GM12891 (cell line): Measurements from ENCODE around the gene UBTD2.

Experiments
- PAX5 ChIP-seq: IDR thresholded peaks from 2 replicates; pipeline ENCODE4 v1.6.1; 2011; ENCODE audit warnings: low read length, moderate library complexity, mild to moderate bottlenecking; ENCODE audit not compliant: insufficient read depth, severe bottlenecking
- POLR2A ChIP-seq: IDR thresholded peaks from 2 replicates; pipeline ENCODE4 v1.6.1; 2011; ENCODE audit warnings: low read depth, low read length, control low read depth
- POLR2AphosphoS5 ChIP-seq: IDR thresholded peaks from 2 replicates; pipeline ENCODE4 v1.6.1; 2011; ENCODE audit warnings: low read depth, low read length, control low read depth
- POU2F2 ChIP-seq: IDR thresholded peaks from 2 replicates; pipeline ENCODE4 v1.6.1; 2011; ENCODE audit warnings: low read depth, mild to moderate bottlenecking, control low read depth, low read length, moderate library complexity
- SPI1 ChIP-seq: IDR thresholded peaks from 2 replicates; pipeline ENCODE4 v1.6.1; 2011; ENCODE audit warnings: low read depth, low read length, control low read depth
- TAF1 ChIP-seq: IDR thresholded peaks from 2 replicates; pipeline ENCODE4 v1.6.1; 2011; ENCODE audit warnings: low read depth, low read length, control low read depth

- TF ChIP-seq POLR2AphosphoS5 (no peak), POLR2A (no peak), TAF1 (no peak), SPI1 (no peak), PAX5 (no peak), POU2F2 (no peak)
These were observed 49.5 kb downstream of the UBTD2 start for GRCh38 chr5:172234031-172234430.
